PC-3 (cell line): Measurements from ENCODE around the gene UNC13C. TPM values are rescaled to one million over a fixed set of nuclear protein-coding genes. Genes with fewer than 3 reads are reported as not detected.

Source experiments
- ATAC-seq: fragments of 200-7000 bp; cut with Tn5 transposase; 2 replicates; pipeline ENCODE4 v1.9.1; 2020; ENCODE audit warnings: mild to moderate bottlenecking, moderate library complexity
- BruUV-seq: library from RNA; stranded (reverse); fragments of 400-500 nt; replicated peaks from 2 replicates; lab custom pipeline; 2021; lab: Mats Ljungman, UMichigan
- CTCF ChIA-PET: fragments of 300-600 bp; sonication (Branson Sonifier 250); formaldehyde crosslinking; loops from one replicate; lab custom pipeline; 2022; ENCODE audit warnings: antibody characterized with exemption; lab: Charles Lee
- POLR2A ChIA-PET: fragments of 300-600 bp; sonication (Branson Sonifier 250); formaldehyde crosslinking; loops from one replicate; lab custom pipeline; 2022; ENCODE audit warnings: antibody characterized with exemption; ENCODE audit not compliant: unreplicated experiment; lab: Charles Lee
- DNase-seq: peaks from one replicate; pipeline ENCODE4 v3.0.0-alpha.2; 2015
- H2AFZ ChIP-seq: fragments of 300-600 bp; sonication (generic); 2 replicates; pipeline ENCODE4 v1.6.0; 2016; ENCODE audit warnings: antibody characterized with exemption, low read length
- H3F3A ChIP-seq: fragments of 300-600 bp; sonication (generic); one replicate; pipeline ENCODE4 v1.6.0; 2017; ENCODE audit warnings: antibody characterized with exemption, low read length, control low read depth, mild to moderate bottlenecking; ENCODE audit not compliant: unreplicated experiment
- H3K27ac ChIP-seq: fragments of 300-600 bp; sonication (generic); 2 replicates; pipeline ENCODE4 v1.5.1; 2016; ENCODE audit warnings: mild to moderate bottlenecking, low read length
- H3K27me3 ChIP-seq: fragments of 300-600 bp; sonication (generic); 2 replicates; pipeline ENCODE4 v1.6.1; 2016; ENCODE audit warnings: low read length, mixed read lengths
- H3K36me3 ChIP-seq: fragments of 300-600 bp; sonication (generic); 2 replicates; pipeline ENCODE4 v1.6.1; 2016; ENCODE audit warnings: low read depth, mixed run types, low read length, mixed read lengths
- H3K4me1 ChIP-seq: fragments of 300-600 bp; sonication (generic); 2 replicates; pipeline ENCODE4 v1.5.1; 2016; ENCODE audit warnings: low read length; ENCODE audit not compliant: insufficient read depth
- H3K4me2 ChIP-seq: fragments of 300-600 bp; sonication (generic); 2 replicates; pipeline ENCODE4 v1.6.0; 2016; ENCODE audit warnings: low read length
- H3K4me3 ChIP-seq: fragments of 300-600 bp; sonication (generic); 2 replicates; pipeline ENCODE4 v1.5.1; 2016; ENCODE audit warnings: mild to moderate bottlenecking, low read length, mixed read lengths
- H3K79me2 ChIP-seq: fragments of 300-600 bp; sonication (generic); 2 replicates; pipeline ENCODE4 v1.6.1; 2017; ENCODE audit warnings: low read length, mixed read lengths
- H3K9ac ChIP-seq: fragments of 300-600 bp; sonication (generic); 2 replicates; pipeline ENCODE4 v1.6.0; 2016; ENCODE audit warnings: mild to moderate bottlenecking, low read length
- H3K9me2 ChIP-seq: fragments of 300-600 bp; sonication (generic); replicated peaks from 2 replicates; pipeline ENCODE4 v1.6.1; 2016; ENCODE audit warnings: mixed run types, low read length, mixed read lengths
- H3K9me3 ChIP-seq: fragments of 300-600 bp; sonication (generic); 2 replicates; pipeline ENCODE4 v1.6.1; 2016; ENCODE audit warnings: low read length, mixed read lengths
- H4K20me1 ChIP-seq: fragments of 300-600 bp; sonication (generic); 2 replicates; pipeline ENCODE4 v1.6.1; 2016; ENCODE audit warnings: low read length, mixed read lengths
- CTCF ChIP-seq: fragments of 300-600 bp; sonication (generic); conservative IDR thresholded peaks from 2 replicates; pipeline ENCODE4 v1.5.1; 2017; ENCODE audit warnings: antibody characterized with exemption, low read depth, mild to moderate bottlenecking, low read length
- EZH2 ChIP-seq: fragments of 300-600 bp; sonication (generic); IDR thresholded peaks from one replicate; pipeline ENCODE4 v1.6.1; 2017; ENCODE audit warnings: antibody characterized with exemption, mild to moderate bottlenecking, low read length; ENCODE audit not compliant: unreplicated experiment
- EZH2phosphoT487 ChIP-seq: fragments of 300-600 bp; sonication (generic); IDR thresholded peaks from 2 replicates; pipeline ENCODE4 v1.6.1; 2018; ENCODE audit warnings: mild to moderate bottlenecking, antibody characterized with exemption, low read length, borderline replicate concordance
- intact Hi-C: fragments of 100-400 bp; cut with micrococcal nuclease; formaldehyde crosslinking; loops from 2 replicates; pipeline ENCODE4 v1.9.0; 2023
- total RNA-seq: library from RNA; depleted of rRNA; stranded (reverse); fragments of >200 nt; gene quantifications from 2 replicates; pipeline ENCODE4 v1.2.3, GENCODE V29; 2014; rRNA removed

The UNC13C gene
- total RNA-seq, 1 experiment from 2014 or later = not detected

GRCh38 chr15:54681584-54681983 is 703.3 kb downstream of the UNC13C start:
- H3K4me3 ChIP-seq = no peak overlapping the region
- ChIA-PET CTCF (no interaction called here), POLR2A (no interaction called here)
- H4K20me1 ChIP-seq = no peaks in the 10 kb centered on the region
- H3K9me3 ChIP-seq = no peaks in the 10 kb centered on the region
- no peak overlapping the region for H3K27ac ChIP-seq
- no peaks in the 10 kb centered on the region for H3K9me2 ChIP-seq
- no peaks in the 10 kb centered on the region for H3K4me1 ChIP-seq
- no TSS peak for BruUV-seq
- H3K9ac ChIP-seq = no peak overlapping the region
- no peaks in the 10 kb centered on the region for H3K27me3 ChIP-seq
- H3K36me3 ChIP-seq = no peaks in the 10 kb centered on the region
- intact Hi-C loops = no loop called here
- H3F3A ChIP-seq = no peaks in the 10 kb centered on the region
- H2AFZ ChIP-seq = no peak overlapping the region
- no peak for TF ChIP-seq EZH2phosphoT487
- TF ChIP-seq EZH2 = no peak
- no peak for TF ChIP-seq CTCF
- H3K4me2 ChIP-seq = no peak overlapping the region
- no peaks in the 10 kb centered on the region for H3K79me2 ChIP-seq
- DNase-seq = no peak
- no peak for ATAC-seq

Other genes with a start within 250 kb of the UNC13C start
- 4.7 and 5.9 TPM in 2 replicates for gene WDR72, start 218.8 kb upstream of the UNC13C start, total RNA-seq